ENCODE results near the gene ARHGDIA.

ARHGDIA gene

GRCh38 chr17:81821147-81821546 is 50.0 kb downstream of the ARHGDIA start:
- DNase-seq = no peak

GRCh38 chr17:81819708-81820107 is 51.4 kb downstream of the ARHGDIA start:
- DNase-seq = no peak

- no peak for DNase-seq
Measured at GRCh38 chr17:81817758-81818147, 53.4 kb downstream of the ARHGDIA start.

Data from NCI-H526 treated with DMSO at 0.1 percent for 48 hours (cell line).